ENCODE measurements around the gene INAFM2. TPM values are rescaled to one million over a fixed set of nuclear protein-coding genes. Genes with fewer than 3 reads are reported as not detected.

INAFM2 gene
- polyA plus RNA-seq, 3 donors: 5.1 to 19.6 (median 8.3) TPM

- Histone ChIP-seq H3K79me2 (ENCODE audit: insufficient read depth, low read length) (no peaks in the 10 kb centered on the region), H3K4me3 (replicated peaks in 1 of 3; ENCODE audit: low read depth in 2 of 3, low read length in 3 of 3) (peak overlapping the region in 1 of 3 experiments; percentile 60), H3K4me1 (ENCODE audit: control insufficient read depth in 1 of 2, insufficient read depth in 2 of 2, low read length in 2 of 2) (peaks cover 52 to 61% of the 10 kb centered on the region in 2 donors), H3K9ac (ENCODE audit: insufficient read depth, low read length, poor library complexity, severe bottlenecking) (no peak overlapping the region), H3K27me3 (ENCODE audit: control insufficient read depth in 2 of 2, insufficient read depth in 2 of 2, low read length in 2 of 2) (peaks cover 9 to 18% of the 10 kb centered on the region in 2 donors), H4K20me1 (ENCODE audit: insufficient read depth, low read length) (no peaks in the 10 kb centered on the region), H3K36me3 (replicated peaks in 1 of 2; ENCODE audit: control insufficient read depth in 1 of 2, insufficient read depth in 2 of 2, low read length in 2 of 2) (no peaks in the 10 kb centered on the region), H2AFZ (ENCODE audit: insufficient read depth, low read depth, low read length, poor library complexity, severe bottlenecking) (peak overlapping the region; percentile 36), H3K4me2 (replicated peaks; ENCODE audit: extremely low read depth, low read length, poor library complexity, severe bottlenecking) (peak overlapping the region; percentile 64), H3K9me3 (replicated peaks in 1 of 2; ENCODE audit: control insufficient read depth in 1 of 2, insufficient read depth in 1 of 2, low read length in 2 of 2) (no peaks in the 10 kb centered on the region), H3K27ac (ENCODE audit: low read depth in 1 of 2, low read length in 2 of 2) (no peak overlapping the region)
- peaks cover 0 to 1% of the 10 kb centered on the region in 2 donors for H3K36me3 Mint-ChIP-seq
- H3K4me1 Mint-ChIP-seq: peaks cover 44% of the 10 kb centered on the region
- DNase-seq: no peak
- H3K27me3 Mint-ChIP-seq (ENCODE audit: low read depth in 3 of 3): peaks cover 23 to 37% (median 32%) of the 10 kb centered on the region in 3 donors
- intact Hi-C loops (cut with micrococcal nuclease): loop anchor here (5.0 to 10.0 kb wide), 5 partner anchors 35 to 492 kb away; partner anchors contain the start of gene FSIP1 (in 1 of the 2)
- peak overlapping the region in 1 of 2 donors; percentile 15 for H3K4me3 Mint-ChIP-seq
- H3K9me3 Mint-ChIP-seq: peaks cover 0 to 5% (median 0%) of the 10 kb centered on the region in 7 donors
- TF ChIP-seq CTCF (IDR thresholded peaks at IDR 0.05): no peak
- H3K27ac Mint-ChIP-seq: no peak overlapping the region
- 56% methylated on average over 2 of the region's 4 CpGs for WGBS (ENCODE audit: insufficient coverage)
Measured at GRCh38 chr15:40276927-40277326, 46.6 kb upstream of the INAFM2 start.

DNA sequence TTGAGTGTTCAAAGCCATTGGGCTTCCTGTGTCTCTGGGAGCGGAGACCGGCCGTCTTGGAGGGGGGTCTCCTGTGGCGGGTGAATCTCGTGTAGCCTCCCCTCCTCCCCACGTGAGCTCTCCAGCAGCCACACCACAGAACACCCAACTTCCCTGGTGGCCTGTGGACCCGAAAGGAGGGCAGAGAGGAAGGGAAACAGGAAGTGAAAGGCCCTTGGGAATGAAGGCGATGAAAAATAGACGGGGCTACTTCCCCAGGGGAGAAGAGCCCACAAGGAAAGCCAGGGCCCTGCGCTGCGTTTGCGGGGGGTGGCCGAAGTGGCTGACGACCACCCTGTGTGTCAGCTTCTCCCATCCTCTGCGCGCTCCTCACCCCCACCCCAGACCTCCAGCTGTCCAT is 46.0 kb upstream of the INAFM2 start:
- no peaks in the 10 kb centered on the region for H3K36me3 ChIP-seq (replicated peaks in 1 of 2; ENCODE audit: control insufficient read depth in 1 of 2, insufficient read depth in 2 of 2, low read length in 2 of 2)
- Mint-ChIP-seq H3K9me3 (peaks cover 0 to 5% (median 0%) of the 10 kb centered on the region in 7 donors), H3K27ac (peak overlapping the region in 3 of 7 donors; percentile 21 to 82 (median 65)), H3K4me3 (peak overlapping the region; percentile 66 to 87), H3K36me3 (peaks cover 0 to 1% of the 10 kb centered on the region in 2 donors), H3K27me3 (ENCODE audit: low read depth in 3 of 3) (peaks cover 23 to 37% (median 36%) of the 10 kb centered on the region in 3 donors), H3K4me1 (peaks cover 44% of the 10 kb centered on the region)
- H3K79me2 ChIP-seq (ENCODE audit: insufficient read depth, low read length): no peaks in the 10 kb centered on the region
- H3K27ac ChIP-seq (ENCODE audit: low read depth in 1 of 2, low read length in 2 of 2): no peak overlapping the region
- peak overlapping the region in 2 of 3 experiments; percentile 11 to 60 for H3K4me3 ChIP-seq (replicated peaks in 1 of 3; ENCODE audit: low read depth in 2 of 3, low read length in 3 of 3)
- peaks cover 52 to 66% of the 10 kb centered on the region in 2 donors for H3K4me1 ChIP-seq (ENCODE audit: control insufficient read depth in 1 of 2, insufficient read depth in 2 of 2, low read length in 2 of 2)
- TF ChIP-seq CTCF (IDR thresholded peaks at IDR 0.05): no peak
- H2AFZ ChIP-seq (ENCODE audit: insufficient read depth, low read depth, low read length, poor library complexity, severe bottlenecking): peak overlapping the region; percentile 36
- H3K9me3 ChIP-seq (replicated peaks in 1 of 2; ENCODE audit: control insufficient read depth in 1 of 2, insufficient read depth in 1 of 2, low read length in 2 of 2): no peaks in the 10 kb centered on the region
- no peaks in the 10 kb centered on the region for H4K20me1 ChIP-seq (ENCODE audit: insufficient read depth, low read length)
- intact Hi-C loops (cut with micrococcal nuclease): loop anchor here (5.0 to 10.0 kb wide), 5 partner anchors 35 to 493 kb away; partner anchors contain the start of gene FSIP1 (in 1 of the 2)
- H3K27me3 ChIP-seq (ENCODE audit: control insufficient read depth in 2 of 2, insufficient read depth in 2 of 2, low read length in 2 of 2): peaks cover 9 to 18% of the 10 kb centered on the region in 2 donors
- peak overlapping the region; percentile 64 for H3K4me2 ChIP-seq (replicated peaks; ENCODE audit: extremely low read depth, low read length, poor library complexity, severe bottlenecking)
- WGBS (ENCODE audit: insufficient coverage): 10% methylated on average over 2 of the region's 16 CpGs
- DNase-seq: peak; percentile 42 to 78 (median 71)
- H3K9ac ChIP-seq (ENCODE audit: insufficient read depth, low read length, poor library complexity, severe bottlenecking): peak overlapping the region; percentile 13

Data from CD14-positive monocyte (primary cell).